ENCODE results near the gene ABHD2.
"Not testable (repeated sequence)": the region's sequence is repeated elsewhere in the genome, so short reads cannot be mapped to it uniquely, and the experiment has no call there.

Gene ABHD2

DNA sequence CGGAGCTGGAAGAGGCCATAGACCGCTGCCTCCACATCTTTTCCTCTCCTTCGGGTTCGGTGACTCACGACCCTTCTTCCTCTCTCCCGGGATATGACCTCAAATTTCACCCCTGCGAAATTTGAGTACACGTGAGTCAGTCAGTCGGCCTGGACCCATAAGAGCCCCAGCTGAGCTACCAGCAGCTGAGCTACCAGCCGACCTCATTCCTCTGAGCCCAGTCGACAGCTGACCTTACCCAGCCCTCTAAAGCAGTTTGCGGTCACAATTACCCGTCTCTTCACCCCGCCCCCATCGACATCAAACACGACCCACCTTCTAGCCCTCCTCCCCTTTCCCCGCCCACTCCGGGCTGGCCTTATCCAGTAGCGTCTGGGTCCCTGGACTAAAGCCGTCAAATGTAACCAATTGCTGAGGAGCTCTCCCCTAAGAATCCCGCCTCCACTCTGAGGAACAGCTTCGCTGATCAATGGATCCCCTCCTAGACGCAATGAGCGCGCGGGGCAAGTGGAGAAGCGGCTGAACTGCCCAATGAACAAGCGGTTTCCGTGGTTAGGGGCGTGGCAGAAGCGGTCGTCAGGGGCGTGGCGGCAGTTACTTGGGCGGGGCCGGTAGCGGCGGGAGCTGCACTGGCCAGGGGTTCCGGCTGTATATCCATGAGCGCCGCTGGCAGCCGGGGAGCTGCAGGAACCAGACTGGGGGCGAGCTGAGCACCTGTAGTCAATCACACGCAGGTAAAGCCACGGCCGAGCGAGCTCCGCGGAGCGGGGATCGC is at the start of gene ABHD2:
ABHD2 (plus strand) TSS at position 627 of the 775 bp plus-strand sequence. CDS start 27,872 bp downstream, outside the sequence.
- DNase-seq: peak; percentile 100

GRCh38 chr15:89039142-89039541 is 49.1 kb upstream of the ABHD2 start:
- DNase-seq: no peak

DNA sequence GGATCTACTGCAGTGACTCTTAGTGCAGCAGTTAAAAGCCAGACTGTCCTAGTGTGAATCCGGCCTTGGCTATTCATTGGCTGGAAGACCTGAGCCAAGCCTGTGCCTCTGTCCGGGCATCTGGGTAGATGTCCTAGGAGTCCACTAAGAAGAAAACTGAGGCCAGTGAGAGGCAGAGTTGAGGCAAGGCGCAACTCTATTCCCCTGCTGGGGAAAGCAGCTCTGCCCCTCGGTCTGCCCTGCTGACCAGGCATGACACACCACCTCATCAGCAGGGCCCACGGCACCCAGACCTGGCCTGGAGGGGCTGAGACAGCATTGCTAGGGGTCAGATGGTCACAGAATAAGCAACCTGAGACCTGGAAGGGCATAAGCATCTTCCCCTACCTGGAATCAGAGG is 46.7 kb upstream of the ABHD2 start:
- DNase-seq: no peak

- DNase-seq: no peak
These were observed 45.9 kb upstream of the ABHD2 start for GRCh38 chr15:89042387-89042786.

- no peak for DNase-seq
These were observed 44.9 kb upstream of the ABHD2 start for GRCh38 chr15:89043031-89044002.

GRCh38 chr15:89049016-89049666 is 39.1 kb upstream of the ABHD2 start:
- not testable (repeated sequence) for DNase-seq

GRCh38 chr15:89051875-89052274 is 36.4 kb upstream of the ABHD2 start:
- DNase-seq: no peak

DNA sequence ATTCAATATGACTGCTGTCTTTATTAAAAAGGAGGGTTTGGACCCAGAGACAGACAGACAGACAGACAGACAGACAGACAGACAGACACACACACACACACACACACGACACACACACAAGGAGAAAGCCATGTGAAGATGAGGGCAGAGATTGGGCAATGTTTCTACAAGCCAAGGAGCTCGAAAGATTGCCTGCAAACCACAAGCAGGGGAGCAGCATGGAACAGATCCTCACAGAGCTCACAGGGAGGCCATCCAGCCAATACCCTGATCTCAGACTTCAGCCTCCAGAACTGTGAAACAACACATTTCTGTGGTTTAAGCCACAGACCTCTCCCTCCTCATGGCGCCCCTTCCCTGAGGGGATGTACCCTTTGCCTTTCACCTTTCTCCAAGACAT is 35.8 kb upstream of the ABHD2 start:
- no peak for DNase-seq

- no peak for DNase-seq
These were observed 33.4 kb upstream of the ABHD2 start for GRCh38 chr15:89054873-89055272.

DNA sequence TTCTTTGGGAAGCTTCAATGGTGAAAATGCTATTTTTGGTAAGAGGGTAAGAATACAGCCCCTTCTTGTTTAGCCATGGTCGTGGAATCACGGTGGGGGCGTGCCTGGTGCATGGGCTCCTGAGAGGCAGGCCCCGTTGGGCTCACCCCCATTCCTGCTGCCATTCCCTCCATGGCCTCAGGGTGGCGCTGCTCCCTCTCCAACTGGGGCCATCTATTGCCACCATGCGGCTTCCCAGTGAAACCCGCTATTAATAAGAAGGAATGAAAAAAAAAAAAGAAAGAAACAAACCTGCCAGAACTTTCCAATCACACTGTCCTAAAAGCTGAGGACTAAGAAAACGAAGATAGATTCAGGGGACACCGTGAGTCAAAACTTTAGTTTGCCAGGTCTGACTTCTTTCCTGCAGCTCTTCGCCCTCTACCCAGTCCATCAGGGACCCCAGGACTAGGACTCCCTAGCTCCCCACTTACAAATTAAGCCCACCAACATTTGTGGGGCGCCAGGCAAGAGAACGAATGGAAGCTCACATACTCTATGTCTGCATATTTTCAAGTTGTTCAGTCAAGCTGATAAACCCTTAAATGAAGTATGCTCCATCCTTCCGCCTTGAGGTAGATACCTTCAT is 30.6 kb upstream of the ABHD2 start:
- DNase-seq: peak; percentile 86

- DNase-seq: no peak
These were observed 29.9 kb upstream of the ABHD2 start for GRCh38 chr15:89058376-89058775.

DNA sequence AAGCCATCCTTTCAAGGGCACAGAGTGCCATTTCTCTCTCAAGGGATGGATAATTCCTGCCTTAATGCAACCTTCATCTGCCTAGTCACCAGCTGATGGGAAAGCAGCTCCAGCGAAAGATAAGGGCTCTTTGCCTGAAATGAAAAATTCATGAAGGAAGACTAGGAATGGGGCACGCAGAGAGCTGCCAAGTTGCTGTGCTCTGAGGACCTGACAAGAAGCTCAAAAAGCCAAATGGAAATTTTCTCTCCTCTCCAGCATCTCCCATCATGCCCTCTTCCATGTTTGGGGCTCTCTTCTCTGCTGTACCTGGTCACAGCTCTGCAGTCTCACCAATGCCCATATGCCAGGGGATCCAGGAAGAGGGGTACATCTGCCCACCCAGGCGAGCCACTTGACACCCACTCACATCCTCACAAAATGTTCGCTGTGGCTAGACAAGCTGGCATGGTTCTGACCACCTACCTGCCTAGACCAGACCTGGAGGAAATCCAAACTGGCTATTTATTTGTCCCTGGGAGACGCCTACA is 29.3 kb upstream of the ABHD2 start:
- no peak for DNase-seq

GRCh38 chr15:89066280-89066679 is 22.0 kb upstream of the ABHD2 start:
- no peak for DNase-seq

- DNase-seq: peak; percentile 34
These were observed 20.5 kb upstream of the ABHD2 start for GRCh38 chr15:89067751-89068150.

GRCh38 chr15:89068325-89068784 is 19.9 kb upstream of the ABHD2 start:
- DNase-seq: peak; percentile 88

DNA sequence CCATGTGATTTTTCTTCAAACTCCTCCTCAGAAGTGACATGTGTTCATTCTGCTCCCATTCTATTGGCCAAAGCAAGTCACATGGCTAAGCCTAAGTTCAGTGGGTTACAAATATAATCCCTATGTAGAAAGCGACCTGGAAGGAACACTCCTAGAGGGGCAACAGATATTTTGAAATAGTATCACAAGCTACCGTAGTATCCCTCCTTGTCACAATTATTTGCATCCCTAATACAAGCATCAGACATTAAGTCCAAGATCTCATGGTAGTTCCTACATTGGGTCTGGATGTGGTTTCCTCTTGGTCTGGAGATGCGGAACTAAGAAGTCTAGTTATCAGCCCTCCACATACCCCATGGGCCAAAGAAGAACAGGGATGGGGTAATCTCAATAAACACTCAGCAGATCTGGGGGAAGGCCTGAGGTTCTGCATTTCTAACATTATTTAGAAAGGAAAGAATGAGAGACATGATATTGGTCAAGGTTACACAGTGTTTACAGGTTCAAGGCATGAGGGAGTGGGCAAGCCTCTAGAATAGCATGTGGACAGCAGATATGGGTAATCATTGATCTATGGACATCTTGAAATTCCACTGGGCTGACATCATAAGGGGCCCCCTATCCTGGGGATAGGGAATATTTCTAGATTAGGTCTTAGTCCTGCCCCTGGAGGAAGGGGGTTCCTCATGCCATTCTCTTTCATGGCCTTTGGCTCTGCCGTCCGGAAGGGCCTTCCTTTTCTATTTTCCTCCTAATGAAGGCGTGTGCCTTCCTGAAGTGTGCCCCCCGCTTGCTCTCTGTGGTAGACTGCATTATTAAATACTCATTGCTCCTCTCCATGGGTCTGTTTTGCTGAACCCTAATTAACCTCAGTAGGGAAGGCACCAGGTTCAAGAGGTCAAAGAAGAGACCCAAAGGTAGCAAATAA is 17.8 kb upstream of the ABHD2 start:
- DNase-seq: no peak

DNA sequence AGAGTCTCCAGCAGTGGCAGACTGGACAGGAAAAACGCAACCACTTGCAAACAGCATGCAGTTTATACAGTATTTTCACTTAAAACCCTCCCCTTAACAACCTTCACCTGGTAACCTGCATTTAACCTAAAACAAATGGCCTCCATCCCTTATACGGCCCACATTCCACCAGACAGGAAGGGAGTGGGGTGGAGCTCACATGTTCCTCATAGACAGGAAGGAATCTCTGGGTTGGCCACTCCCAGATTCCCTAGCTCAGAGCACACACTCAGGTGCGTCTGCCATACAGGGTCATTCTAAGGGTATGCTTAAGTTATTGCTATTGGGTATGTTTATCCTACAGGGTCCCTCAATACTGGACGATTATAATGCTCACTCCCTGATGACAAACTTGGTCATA is 16.8 kb upstream of the ABHD2 start:
- DNase-seq: no peak

GRCh38 chr15:89072277-89072869 is 15.9 kb upstream of the ABHD2 start:
- DNase-seq: no peak

- no peak for DNase-seq
These were observed 13.7 kb upstream of the ABHD2 start for GRCh38 chr15:89074402-89075012.

DNA sequence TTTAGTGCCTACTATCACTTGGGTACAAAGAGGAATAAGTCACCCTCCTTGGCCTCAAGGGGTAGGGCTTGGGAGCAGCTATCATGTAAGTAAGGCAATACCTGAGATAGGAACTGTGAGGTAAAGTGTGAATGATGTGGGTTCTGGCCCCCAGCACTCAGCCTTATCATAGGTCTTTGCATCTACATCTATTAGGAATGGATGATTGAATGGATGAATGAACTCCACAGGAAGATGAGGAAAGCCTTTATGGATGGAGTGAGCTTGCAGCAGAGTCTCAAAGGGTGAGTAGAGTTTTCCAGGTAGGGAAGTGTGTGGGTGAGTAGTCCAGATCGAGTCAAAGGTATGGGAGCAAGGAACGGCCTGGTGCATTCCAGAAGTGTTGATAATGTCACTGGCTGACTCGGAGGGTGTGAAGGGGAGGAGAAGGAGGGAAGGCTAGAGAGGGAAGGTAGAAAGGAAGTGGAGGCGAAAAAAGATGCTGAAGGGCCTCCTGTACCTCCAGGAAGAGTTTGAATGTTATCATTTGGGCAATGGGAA is 13.1 kb upstream of the ABHD2 start:
- no peak for DNase-seq
